Measurements from ENCODE around the gene NAGK.

- TF ChIP-seq, protein P1, sequence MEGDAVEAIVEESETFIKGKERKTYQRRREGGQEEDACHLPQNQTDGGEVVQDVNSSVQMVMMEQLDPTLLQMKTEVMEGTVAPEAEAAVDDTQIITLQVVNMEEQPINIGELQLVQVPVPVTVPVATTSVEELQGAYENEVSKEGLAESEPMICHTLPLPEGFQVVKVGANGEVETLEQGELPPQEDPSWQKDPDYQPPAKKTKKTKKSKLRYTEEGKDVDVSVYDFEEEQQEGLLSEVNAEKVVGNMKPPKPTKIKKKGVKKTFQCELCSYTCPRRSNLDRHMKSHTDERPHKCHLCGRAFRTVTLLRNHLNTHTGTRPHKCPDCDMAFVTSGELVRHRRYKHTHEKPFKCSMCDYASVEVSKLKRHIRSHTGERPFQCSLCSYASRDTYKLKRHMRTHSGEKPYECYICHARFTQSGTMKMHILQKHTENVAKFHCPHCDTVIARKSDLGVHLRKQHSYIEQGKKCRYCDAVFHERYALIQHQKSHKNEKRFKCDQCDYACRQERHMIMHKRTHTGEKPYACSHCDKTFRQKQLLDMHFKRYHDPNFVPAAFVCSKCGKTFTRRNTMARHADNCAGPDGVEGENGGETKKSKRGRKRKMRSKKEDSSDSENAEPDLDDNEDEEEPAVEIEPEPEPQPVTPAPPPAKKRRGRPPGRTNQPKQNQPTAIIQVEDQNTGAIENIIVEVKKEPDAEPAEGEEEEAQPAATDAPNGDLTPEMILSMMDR (IDR thresholded peaks at IDR 0.05): no peak
- TF ChIP-seq POLR2A (IDR thresholded peaks at IDR 0.05): no peak
These were observed 10.2 kb downstream of the NAGK start for GRCh38 chr2:71078624-71079023.

All from esophagus squamous epithelium (tissue), 4 donors.